Mesendoderm (in vitro differentiated cells): ENCODE measurements around the gene RHD.
"Not testable (repeated sequence)": the region's sequence is repeated elsewhere in the genome, so short reads cannot be mapped to it uniquely, and the experiment has no call there.

ENCODE experiments used
- DNase-seq: peaks from one replicate; pipeline ENCODE4 v3.0.0; 2013
- H2AK5ac ChIP-seq: 2 replicates; pipeline ENCODE4 v1.6.1; 2013; ENCODE audit warnings: low read length, inconsistent platforms
- H2BK120ac ChIP-seq: 2 replicates; pipeline ENCODE4 v1.6.1; 2013; ENCODE audit warnings: low read depth, mild to moderate bottlenecking, low read length, moderate library complexity, mixed read lengths
- H2BK15ac ChIP-seq: replicated peaks from 2 replicates; pipeline ENCODE4 v1.6.1; 2013; ENCODE audit warnings: low read depth, mild to moderate bottlenecking, moderate library complexity
- H2BK5ac ChIP-seq: 2 replicates; pipeline ENCODE4 v1.6.1; 2013; ENCODE audit warnings: low read length, inconsistent platforms
- H3K18ac ChIP-seq: 2 replicates; pipeline ENCODE4 v1.6.1; 2013; ENCODE audit warnings: mild to moderate bottlenecking, low read length, mixed read lengths
- H3K23ac ChIP-seq: one replicate; pipeline ENCODE4 v1.6.1; 2013; ENCODE audit warnings: low read length
- H3K27ac ChIP-seq: 2 replicates; pipeline ENCODE4 v1.5.1; 2013; ENCODE audit warnings: low read depth, mild to moderate bottlenecking, inconsistent platforms, low read length, moderate library complexity
- H3K27me3 ChIP-seq: 2 replicates; pipeline ENCODE4 v1.6.1; 2013; ENCODE audit warnings: low read length, control low read depth, mild to moderate bottlenecking, inconsistent platforms; ENCODE audit not compliant: insufficient read depth, poor library complexity
- H3K36me3 ChIP-seq: 2 replicates; pipeline ENCODE4 v1.6.1; 2013; ENCODE audit warnings: low read length, inconsistent platforms; ENCODE audit not compliant: control insufficient read depth, insufficient read depth
- H3K4ac ChIP-seq: one replicate; pipeline ENCODE4 v1.6.1; 2013; ENCODE audit warnings: low read depth, mild to moderate bottlenecking, low read length, moderate library complexity
- H3K4me1 ChIP-seq: 2 replicates; pipeline ENCODE4 v1.6.1; 2013; ENCODE audit warnings: low read depth, low read length, inconsistent platforms; ENCODE audit not compliant: control insufficient read depth
- H3K4me2 ChIP-seq: 2 replicates; pipeline ENCODE4 v1.6.1; 2013; ENCODE audit warnings: low read length
- H3K4me3 ChIP-seq: 2 replicates; pipeline ENCODE4 v1.5.1; 2013; ENCODE audit warnings: mild to moderate bottlenecking, low read length
- H3K56ac ChIP-seq: one replicate; pipeline ENCODE4 v1.6.1; 2013; ENCODE audit warnings: low read length
- H3K79me1 ChIP-seq: 2 replicates; pipeline ENCODE4 v1.6.1; 2013; ENCODE audit warnings: low read length, inconsistent platforms
- H3K79me2 ChIP-seq: 2 replicates; pipeline ENCODE4 v1.6.1; 2013; ENCODE audit warnings: mild to moderate bottlenecking, low read length; ENCODE audit not compliant: control insufficient read depth, insufficient read depth
- H3K9ac ChIP-seq: 2 replicates; pipeline ENCODE4 v1.6.1; 2013; ENCODE audit warnings: low read length, inconsistent platforms
- H4K5ac ChIP-seq: one replicate; pipeline ENCODE4 v1.6.1; 2013; ENCODE audit warnings: low read length
- H4K8ac ChIP-seq: one replicate; pipeline ENCODE4 v1.6.1; 2013; ENCODE audit warnings: low read depth, mild to moderate bottlenecking, control low read depth, low read length, moderate library complexity
- WGBS: extraction: QIAGEN DNeasy Blood & Tissue Kit; methylation state at CpG from one replicate; pipeline ENCODE4 v1.1.7; 2013; ENCODE audit warnings: low lambda C conversion rate, missing lambda C conversion rate; ENCODE audit not compliant: insufficient coverage; ENCODE audit errors: extremely low coverage; 5-methylcytosine and 5-hydroxymethylcytosine counted together

RHD gene

DNA sequence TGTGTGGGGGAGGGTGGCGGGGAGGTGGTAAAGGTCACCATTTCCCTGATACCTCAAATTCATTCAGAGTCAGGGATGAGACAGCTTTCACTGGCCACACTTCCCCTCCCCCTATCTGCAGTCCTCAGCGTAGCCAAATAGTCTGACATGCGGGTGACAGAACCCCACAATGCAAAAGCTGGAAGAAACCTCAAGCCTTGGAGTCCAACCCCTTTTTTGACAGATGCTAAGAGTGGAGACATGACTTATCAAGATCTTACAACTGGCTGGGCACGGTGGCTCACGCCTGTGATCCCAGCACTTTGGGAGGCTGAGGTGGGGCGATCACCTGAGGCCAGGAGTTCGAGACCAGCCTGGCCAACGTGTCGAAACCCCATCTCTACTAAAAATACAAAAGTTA, 49.8 kb downstream of the RHD start:
- not testable (repeated sequence) for H3K4me3 ChIP-seq, H3K36me3 ChIP-seq, H3K56ac ChIP-seq, H3K4me2 ChIP-seq, H4K5ac ChIP-seq, DNase-seq, H3K4me1 ChIP-seq, H3K27me3 ChIP-seq, H3K23ac ChIP-seq, H2BK120ac ChIP-seq, H3K18ac ChIP-seq, H4K8ac ChIP-seq, H3K4ac ChIP-seq, H3K27ac ChIP-seq, H3K9ac ChIP-seq, H3K79me1 ChIP-seq, H2AK5ac ChIP-seq, H2BK15ac ChIP-seq, H2BK5ac ChIP-seq, H3K79me2 ChIP-seq
- no CpG with 5 or more reads among the region's 9 CpGs for WGBS

DNA sequence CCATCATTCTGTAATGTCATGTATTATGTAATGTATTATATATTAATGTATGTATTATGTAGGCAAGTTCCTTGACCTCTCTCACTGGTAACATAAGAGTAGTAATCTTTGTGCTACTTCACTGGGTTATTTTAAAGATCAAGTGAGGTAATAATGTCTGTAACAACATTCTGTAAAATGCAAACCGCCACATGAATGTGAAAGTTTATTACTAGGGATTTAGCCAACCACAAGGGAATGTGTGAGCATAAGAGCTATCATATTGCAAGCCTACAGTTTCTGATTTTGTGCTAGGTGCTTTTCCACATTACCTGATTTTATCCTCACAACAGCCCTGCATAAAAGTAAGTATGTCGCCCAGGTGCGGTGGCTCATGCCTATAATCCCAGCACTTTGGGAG, 52.1 kb downstream of the RHD start:
- no CpG with 5 or more reads among the region's 3 CpGs for WGBS
- not testable (repeated sequence) for H3K56ac ChIP-seq, H3K79me2 ChIP-seq, H2AK5ac ChIP-seq, H3K27me3 ChIP-seq, H3K36me3 ChIP-seq, H3K4ac ChIP-seq, H3K79me1 ChIP-seq, H4K5ac ChIP-seq, DNase-seq, H3K27ac ChIP-seq, H3K18ac ChIP-seq, H2BK5ac ChIP-seq, H3K4me3 ChIP-seq, H3K4me1 ChIP-seq, H2BK15ac ChIP-seq, H3K4me2 ChIP-seq, H3K9ac ChIP-seq, H4K8ac ChIP-seq, H2BK120ac ChIP-seq, H3K23ac ChIP-seq

DNA sequence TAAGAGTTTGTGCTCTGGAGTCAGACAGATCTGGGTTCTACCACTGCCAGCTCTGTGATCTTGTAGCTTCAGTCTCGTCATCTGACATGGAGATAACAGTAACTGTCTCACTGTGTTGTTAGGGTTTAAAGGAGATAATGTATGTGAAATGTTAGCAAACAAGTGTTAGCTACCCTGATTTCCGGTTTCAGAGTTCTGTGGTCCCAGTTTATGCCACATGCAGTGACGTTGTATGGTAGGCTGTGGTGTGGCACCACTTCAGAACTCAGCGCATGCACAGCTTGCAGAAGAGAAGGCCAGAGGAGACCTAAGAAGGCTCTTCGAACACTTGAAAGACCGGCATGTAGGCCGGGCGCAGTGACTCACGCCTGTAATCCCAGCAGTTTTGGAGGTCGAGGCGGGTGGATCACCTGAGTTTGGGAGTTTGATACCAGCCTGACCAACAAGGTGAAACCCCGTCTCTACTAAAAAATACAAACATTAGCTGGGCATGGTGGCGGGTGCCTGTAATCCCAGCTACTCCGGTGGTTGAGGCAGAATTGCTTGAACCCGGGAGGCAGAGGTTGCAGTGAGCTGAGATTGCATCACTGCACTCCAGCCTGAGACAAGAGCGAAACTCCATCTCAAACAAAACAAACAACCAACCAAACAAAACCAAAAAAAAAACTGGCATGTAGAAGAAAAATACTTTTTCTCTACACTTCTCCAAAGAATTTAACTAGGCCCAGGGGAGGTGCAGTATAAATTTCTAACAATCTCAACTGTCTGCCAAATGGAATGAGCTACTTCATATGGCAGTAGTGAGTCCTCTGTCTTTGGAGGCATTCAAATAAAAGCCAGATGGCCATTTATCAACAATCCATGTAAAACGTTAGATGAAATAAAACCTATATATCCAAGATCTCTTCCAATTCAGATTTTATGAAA, 55.8 kb downstream of the RHD start:
- H3K4ac ChIP-seq, H3K23ac ChIP-seq, H3K9ac ChIP-seq, H4K8ac ChIP-seq, H2AK5ac ChIP-seq, H3K79me2 ChIP-seq, H4K5ac ChIP-seq, H3K18ac ChIP-seq, H2BK15ac ChIP-seq, H2BK5ac ChIP-seq, H3K36me3 ChIP-seq, H3K4me3 ChIP-seq, H3K27ac ChIP-seq, H3K4me1 ChIP-seq, DNase-seq, H2BK120ac ChIP-seq, H3K27me3 ChIP-seq, H3K79me1 ChIP-seq, H3K4me2 ChIP-seq, H3K56ac ChIP-seq: not testable (repeated sequence)
- no CpG with 5 or more reads among the region's 17 CpGs for WGBS

DNA sequence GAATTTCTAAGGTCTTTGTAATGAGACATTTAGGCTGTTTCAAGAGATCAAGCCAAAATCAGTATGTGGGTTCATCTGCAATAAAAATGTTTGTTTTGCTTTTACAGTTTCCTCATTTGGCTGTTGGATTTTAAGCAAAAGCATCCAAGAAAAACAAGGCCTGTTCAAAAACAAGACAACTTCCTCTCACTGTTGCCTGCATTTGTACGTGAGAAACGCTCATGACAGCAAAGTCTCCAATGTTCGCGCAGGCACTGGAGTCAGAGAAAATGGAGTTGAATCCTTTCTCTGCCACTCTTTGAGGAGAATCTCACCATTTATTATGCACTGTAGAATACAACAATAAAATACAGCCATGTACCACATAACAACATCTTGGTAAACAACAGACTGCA, 56.5 kb downstream of the RHD start:
- not testable (repeated sequence) for H2BK15ac ChIP-seq, H3K27me3 ChIP-seq, H3K4me1 ChIP-seq, H3K4me2 ChIP-seq, DNase-seq, H3K4ac ChIP-seq, H4K5ac ChIP-seq, H3K9ac ChIP-seq, H3K18ac ChIP-seq, H2BK120ac ChIP-seq, H3K23ac ChIP-seq, H2BK5ac ChIP-seq, H3K27ac ChIP-seq, H3K4me3 ChIP-seq, H3K79me2 ChIP-seq, H3K36me3 ChIP-seq, H2AK5ac ChIP-seq, H4K8ac ChIP-seq, H3K79me1 ChIP-seq, H3K56ac ChIP-seq
- no CpG with 5 or more reads among the region's 4 CpGs for WGBS

DNA sequence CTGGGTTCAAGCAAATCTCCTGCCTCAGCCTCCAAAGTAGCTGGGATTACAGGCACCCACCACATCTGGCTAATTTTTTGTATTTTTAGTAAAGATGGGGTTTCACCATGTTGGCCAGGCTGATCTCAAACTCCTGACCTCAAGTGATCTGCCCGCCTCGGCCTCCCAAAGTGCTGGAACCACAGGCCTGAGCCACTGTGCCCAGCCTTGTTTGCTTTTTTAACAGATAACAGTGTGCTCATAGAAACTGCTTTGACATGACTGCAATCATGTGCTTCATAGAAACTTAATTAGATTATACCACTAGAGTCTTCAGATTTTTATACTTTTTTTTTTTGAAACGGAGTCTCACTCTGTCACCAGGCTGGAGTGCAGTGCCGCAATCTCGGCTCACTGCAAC, 57.0 kb downstream of the RHD start:
- not testable (repeated sequence) for H3K4me1 ChIP-seq, H3K36me3 ChIP-seq, H3K4me2 ChIP-seq, H4K8ac ChIP-seq, H3K4ac ChIP-seq, H2AK5ac ChIP-seq, H3K79me1 ChIP-seq, DNase-seq, H4K5ac ChIP-seq, H3K79me2 ChIP-seq, H3K18ac ChIP-seq, H3K27ac ChIP-seq, H2BK5ac ChIP-seq, H3K27me3 ChIP-seq, H3K23ac ChIP-seq, H2BK120ac ChIP-seq, H3K56ac ChIP-seq, H3K9ac ChIP-seq, H3K4me3 ChIP-seq, H2BK15ac ChIP-seq
- no CpG with 5 or more reads among the region's 5 CpGs for WGBS

DNA sequence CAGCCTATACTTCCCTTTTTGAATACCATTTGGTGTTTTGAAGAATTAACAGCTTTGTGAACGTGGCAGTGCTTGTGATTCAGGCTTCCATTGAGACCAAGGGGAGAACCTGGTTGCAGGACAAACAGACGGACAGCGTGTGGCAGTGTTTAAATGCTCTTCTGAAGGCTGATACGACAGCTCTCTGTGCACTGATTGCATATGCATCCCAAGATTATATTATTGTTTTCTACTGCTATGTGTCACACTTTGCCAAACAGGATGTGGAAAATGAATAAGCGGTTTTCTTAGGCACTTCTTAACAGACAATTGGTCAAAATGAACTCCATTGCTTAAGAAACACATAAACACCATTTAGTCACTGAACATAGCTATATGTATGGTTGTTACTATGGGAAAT, 57.6 kb downstream of the RHD start:
- H3K36me3 ChIP-seq, H3K18ac ChIP-seq, H3K56ac ChIP-seq, H4K8ac ChIP-seq, H2BK5ac ChIP-seq, H3K27me3 ChIP-seq, H3K4ac ChIP-seq, H2BK15ac ChIP-seq, H3K4me1 ChIP-seq, H3K4me2 ChIP-seq, H4K5ac ChIP-seq, DNase-seq, H3K79me2 ChIP-seq, H3K79me1 ChIP-seq, H2BK120ac ChIP-seq, H3K27ac ChIP-seq, H3K9ac ChIP-seq, H2AK5ac ChIP-seq, H3K4me3 ChIP-seq, H3K23ac ChIP-seq: not testable (repeated sequence)
- WGBS = no CpG with 5 or more reads among the region's 5 CpGs
